CD4-positive, alpha-beta T cell treated with Interleukin-15 for 4 hours (primary cell): ENCODE measurements around the gene SLC19A3.
"Not testable (repeated sequence)": the region's sequence is repeated elsewhere in the genome, so short reads cannot be mapped to it uniquely, and the experiment has no call there.

ENCODE experiments used
- DNase-seq: peaks from one replicate; pipeline ENCODE4 v3.0.0-alpha.2; 2020; ENCODE audit warnings: low spot score

The SLC19A3 gene

GRCh38 chr2:227703280-227703732 is 14.5 kb downstream of the SLC19A3 start:
- DNase-seq, result no peak

- DNase-seq, result no peak
These were observed 16.3 kb downstream of the SLC19A3 start for GRCh38 chr2:227701556-227701955.

GRCh38 chr2:227696990-227697679 is 20.7 kb downstream of the SLC19A3 start:
- no peak for DNase-seq

GRCh38 chr2:227687189-227687588 is 30.6 kb downstream of the SLC19A3 start:
- DNase-seq, result no peak

- no peak for DNase-seq
These were observed 33.6 kb downstream of the SLC19A3 start for GRCh38 chr2:227684258-227684657.

GRCh38 chr2:227677928-227678327 is 39.9 kb downstream of the SLC19A3 start:
- no peak for DNase-seq

- DNase-seq, result no peak
These were observed 43.3 kb downstream of the SLC19A3 start for GRCh38 chr2:227674485-227674884.

GRCh38 chr2:227673620-227674019 is 44.2 kb downstream of the SLC19A3 start:
- not testable (repeated sequence) for DNase-seq

GRCh38 chr2:227671170-227671905 is 46.5 kb downstream of the SLC19A3 start:
- no peak for DNase-seq

GRCh38 chr2:227666631-227667170 is 51.1 kb downstream of the SLC19A3 start, which contains the start of gene SCYGR5:
Gene SCYGR5 (plus strand): TSS chr2:227666804. CDS start chr2:227666804, 0 bp downstream.
- not testable (repeated sequence) for DNase-seq

GRCh38 chr2:227665189-227665940 is 52.5 kb downstream of the SLC19A3 start:
- DNase-seq, result no peak

- no peak for DNase-seq
These were observed 56.0 kb downstream of the SLC19A3 start for GRCh38 chr2:227661827-227662226.

GRCh38 chr2:227661025-227661649 is 56.7 kb downstream of the SLC19A3 start:
- no peak for DNase-seq

- no peak for DNase-seq
These were observed 60.5 kb downstream of the SLC19A3 start for GRCh38 chr2:227657199-227657845.

GRCh38 chr2:227655454-227655853 is 62.4 kb downstream of the SLC19A3 start:
- DNase-seq, result no peak

- DNase-seq, result no peak
These were observed 63.4 kb downstream of the SLC19A3 start for GRCh38 chr2:227654426-227654825.

- DNase-seq, result no peak
These were observed 64.4 kb downstream of the SLC19A3 start for GRCh38 chr2:227653419-227653818.

GRCh38 chr2:227643990-227644551 is 73.8 kb downstream of the SLC19A3 start:
- DNase-seq, result no peak

GRCh38 chr2:227642656-227643055 is 75.2 kb downstream of the SLC19A3 start:
- no peak for DNase-seq

- no peak for DNase-seq
These were observed 83.6 kb downstream of the SLC19A3 start for GRCh38 chr2:227634201-227634600.
